HG03565 (cell line): ENCODE measurements around the gene RGS6.
"Not testable (repeated sequence)": the region's sequence is repeated elsewhere in the genome, so short reads cannot be mapped to it uniquely, and the experiment has no call there.

Source experiments
- ATAC-seq: cut with Tn5 transposase; IDR thresholded peaks from one replicate; pipeline ENCODE4 v1.9.1; 2021; ENCODE audit warnings: mild to moderate bottlenecking, moderate library complexity; ENCODE audit not compliant: unreplicated experiment

RGS6 gene

GRCh38 chr14:71932229-71932981 lies at the start of gene RGS6:
Gene RGS6 (plus strand): TSS chr14:71932429.
- ATAC-seq = no peak

- ATAC-seq = no peak
Measured at GRCh38 chr14:71883094-71883493, 49.1 kb upstream of the RGS6 start.

DNA sequence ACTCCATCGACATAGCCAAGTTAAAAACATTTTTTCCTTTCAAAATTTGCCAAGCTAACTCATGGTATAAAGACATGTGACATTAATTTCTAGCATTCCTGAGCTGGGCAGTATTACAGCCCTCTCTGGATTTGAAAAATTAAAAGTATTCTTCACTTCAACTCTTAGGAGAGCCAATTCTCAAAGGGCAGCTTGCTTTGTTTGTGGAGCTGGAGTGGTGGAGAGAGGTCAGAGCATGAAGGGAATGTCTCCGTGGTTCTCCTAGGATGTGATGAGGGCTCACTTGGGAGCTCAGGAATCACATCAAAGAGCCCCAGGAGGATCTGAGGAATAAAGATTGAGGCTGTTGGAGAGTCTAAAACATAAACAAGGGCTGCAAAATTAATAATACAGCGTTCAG lies 46.9 kb upstream of the RGS6 start:
- no peak for ATAC-seq

DNA sequence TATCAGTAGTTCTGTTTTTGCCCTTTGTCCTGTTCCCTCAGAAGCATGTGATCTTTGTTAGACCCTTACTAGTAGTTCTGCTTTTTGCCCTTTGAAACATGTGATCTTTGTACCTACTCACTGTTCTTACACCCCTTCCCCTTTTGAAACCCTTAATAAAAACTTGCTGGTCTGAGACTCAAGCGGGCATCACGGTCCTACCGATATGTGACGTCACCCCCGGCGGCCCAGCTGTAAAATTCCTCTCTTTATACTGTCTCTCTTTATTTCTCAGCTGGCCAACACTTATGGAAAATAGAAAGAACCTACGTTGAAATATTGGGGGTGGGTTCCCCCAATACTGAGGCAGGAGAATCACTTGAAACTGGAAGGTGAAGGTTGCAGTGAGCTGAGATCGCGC lies 44.4 kb upstream of the RGS6 start:
- ATAC-seq = not testable (repeated sequence)

GRCh38 chr14:71890541-71890940 lies 41.7 kb upstream of the RGS6 start:
- ATAC-seq = no peak

DNA sequence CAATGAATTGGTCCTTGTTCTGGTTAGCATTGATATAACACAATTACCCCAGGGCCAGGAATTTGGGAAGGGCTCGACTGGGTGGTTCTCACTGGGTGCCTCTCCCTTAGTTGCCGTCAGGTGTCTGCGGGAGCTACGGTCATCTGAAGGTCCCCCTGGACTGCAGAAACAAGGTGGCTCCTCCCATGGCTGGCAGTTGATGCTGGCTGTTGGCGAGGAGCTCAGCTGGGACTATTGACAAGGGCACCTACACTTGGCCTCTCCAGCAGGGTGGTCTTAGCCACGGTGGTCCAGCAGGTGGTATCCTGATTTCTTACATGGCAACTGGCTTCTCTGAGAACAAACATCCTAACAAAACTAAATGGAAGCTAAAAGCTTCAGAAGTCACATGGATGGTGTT lies 41.0 kb upstream of the RGS6 start:
- no peak for ATAC-seq

DNA sequence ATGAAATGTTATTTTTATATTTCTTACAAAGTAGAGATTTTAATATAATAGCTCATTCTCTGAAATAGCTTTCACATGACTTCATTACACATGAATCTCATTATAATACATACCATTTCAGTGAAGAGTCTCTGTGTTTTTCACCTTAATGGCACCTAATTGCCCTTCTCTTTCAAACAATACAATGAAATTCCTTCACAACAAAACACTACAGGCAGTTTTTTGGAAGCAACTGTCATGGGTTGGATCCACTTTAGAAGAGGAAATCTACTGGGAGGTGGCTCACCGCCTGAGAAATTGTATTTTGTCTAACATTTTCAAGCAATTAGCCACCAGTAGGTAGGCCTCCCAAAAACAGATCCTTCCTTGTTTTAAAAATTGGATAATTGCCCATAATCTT lies 40.3 kb upstream of the RGS6 start:
- no peak for ATAC-seq

DNA sequence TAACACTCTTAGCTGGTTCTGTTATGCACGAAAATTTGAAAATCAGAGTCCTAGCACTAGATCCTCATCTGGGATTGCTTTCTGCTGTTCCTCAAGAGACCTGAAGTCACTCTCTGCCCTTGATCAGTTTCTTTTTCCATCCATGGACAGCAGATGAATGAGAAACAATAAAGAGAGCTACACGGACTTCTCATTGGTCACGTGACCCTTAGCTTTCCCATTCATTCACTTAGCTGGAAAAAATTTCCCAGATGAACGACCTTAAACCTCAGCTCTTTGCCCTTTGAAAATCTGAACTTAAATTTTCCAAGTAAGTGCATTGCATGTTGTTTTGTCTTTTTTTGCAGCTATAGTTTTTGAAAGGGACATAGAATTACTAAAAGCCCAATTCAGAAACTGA lies 27.2 kb upstream of the RGS6 start:
- no peak for ATAC-seq

GRCh38 chr14:71905860-71906259 lies 26.4 kb upstream of the RGS6 start:
- no peak for ATAC-seq

DNA sequence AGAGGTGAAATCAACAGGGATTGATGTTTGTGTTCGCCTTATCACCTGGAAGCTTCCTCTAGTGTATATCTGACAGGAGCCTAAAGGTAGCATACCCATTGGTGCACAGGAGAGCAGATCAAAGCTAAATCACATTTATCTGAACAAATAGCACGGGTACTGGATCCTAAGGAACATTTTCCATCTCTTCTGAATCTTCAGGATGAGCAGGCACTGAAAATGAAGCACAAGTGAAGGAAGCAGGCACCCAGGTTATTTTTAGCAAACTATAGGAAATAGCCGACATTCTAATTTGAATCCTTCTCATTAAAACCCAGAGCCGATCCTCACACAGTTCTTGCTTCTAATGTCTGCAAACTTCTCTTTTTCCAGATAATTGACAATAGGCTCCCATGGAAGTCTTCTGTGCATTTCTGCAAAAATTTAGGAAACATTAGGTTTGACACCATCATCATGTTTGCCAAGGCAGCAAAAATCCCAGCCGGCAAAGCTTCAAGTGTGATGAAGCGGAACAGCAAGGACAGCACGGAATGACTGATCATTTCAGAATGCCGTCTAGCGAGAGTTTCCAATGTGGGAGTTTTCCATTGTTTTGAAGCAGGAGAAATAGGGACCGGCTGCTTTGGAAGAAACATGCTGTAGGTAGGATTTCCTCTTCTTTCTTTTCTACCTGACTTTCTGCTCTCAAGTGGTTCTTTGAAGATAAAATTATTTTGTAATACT lies 24.3 kb upstream of the RGS6 start:
- no peak for ATAC-seq

DNA sequence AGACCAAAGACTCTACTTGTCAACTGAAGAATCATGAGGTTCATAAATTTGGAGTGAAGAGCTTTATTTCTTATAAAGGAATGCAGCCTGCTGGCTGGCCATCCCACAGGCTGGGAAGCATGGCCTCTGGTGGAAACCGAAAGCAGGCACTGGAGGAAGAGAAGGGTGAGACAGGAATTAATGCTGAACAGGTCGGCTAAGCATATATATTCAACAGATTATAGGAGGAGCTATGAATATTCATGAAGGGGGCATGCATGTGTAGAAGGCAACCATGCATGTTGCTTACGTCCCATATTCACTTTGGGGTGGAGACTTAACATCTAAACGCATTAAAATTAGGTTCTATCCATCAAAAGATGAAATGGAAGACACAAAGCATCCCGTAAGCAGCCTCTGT lies 20.6 kb upstream of the RGS6 start:
- ATAC-seq = no peak

GRCh38 chr14:71913342-71913741 lies 18.9 kb upstream of the RGS6 start:
- no peak for ATAC-seq

DNA sequence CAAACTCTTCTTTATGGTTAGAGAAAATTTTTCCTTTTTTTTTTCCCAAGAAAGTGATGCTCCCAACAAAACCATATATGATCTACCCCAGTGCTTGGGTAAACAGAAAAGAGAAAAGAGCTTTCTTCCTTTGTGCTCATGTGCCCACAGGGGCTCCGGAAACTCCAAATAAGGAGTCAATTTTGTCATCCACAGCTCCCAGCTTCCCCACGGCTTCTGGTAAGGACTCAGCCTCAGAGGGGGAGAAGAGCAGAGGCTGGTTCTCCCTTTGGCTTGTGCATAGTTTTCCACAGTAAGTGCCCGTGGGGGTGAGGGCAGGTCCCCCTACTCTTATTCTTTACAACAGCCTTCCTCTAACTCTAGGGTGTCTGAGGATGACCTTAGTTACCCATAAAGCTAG lies 13.3 kb upstream of the RGS6 start:
- no peak for ATAC-seq

- no peak for ATAC-seq
Measured at GRCh38 chr14:71923513-71923912, 8.7 kb upstream of the RGS6 start.

- ATAC-seq = no peak
Measured at GRCh38 chr14:71931492-71932228, 569 bp upstream of the RGS6 start.

DNA sequence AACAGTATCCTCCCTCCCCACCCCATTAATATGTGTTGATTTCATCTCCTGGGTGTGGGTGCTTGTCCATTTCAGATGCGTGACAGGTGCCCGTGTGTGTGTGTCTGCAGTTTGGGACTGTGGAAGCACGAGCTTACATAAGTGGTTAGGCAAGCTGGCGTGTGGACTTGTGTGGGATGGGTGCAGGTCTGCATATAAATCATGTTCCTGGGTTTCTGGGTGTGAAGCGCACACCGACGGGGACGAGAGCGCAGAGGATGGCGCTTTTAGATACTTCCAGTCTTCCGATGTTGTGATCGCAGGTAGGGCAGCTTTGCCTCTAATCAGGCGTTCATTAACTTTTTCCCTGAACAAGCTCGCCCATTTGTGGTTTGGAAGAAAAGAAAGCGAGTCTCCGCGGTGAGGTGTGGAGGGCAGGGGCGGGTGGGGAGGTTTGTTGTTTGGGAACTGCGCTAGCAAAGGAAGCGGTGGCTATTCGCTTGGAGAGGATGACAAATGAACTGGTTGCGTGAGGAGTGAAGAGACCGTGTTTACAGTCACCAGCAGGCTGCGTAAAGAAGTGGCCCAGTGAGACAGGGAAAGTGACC lies 865 bp downstream of the RGS6 start:
- ATAC-seq = no peak

- not testable (repeated sequence) for ATAC-seq
Measured at GRCh38 chr14:71938273-71938672, 6.0 kb downstream of the RGS6 start.

GRCh38 chr14:71939344-71939743 lies 7.1 kb downstream of the RGS6 start:
- ATAC-seq = not testable (repeated sequence)

- not testable (repeated sequence) for ATAC-seq
Measured at GRCh38 chr14:71940500-71940899, 8.3 kb downstream of the RGS6 start.

- ATAC-seq = not testable (repeated sequence)
Measured at GRCh38 chr14:71941616-71942015, 9.4 kb downstream of the RGS6 start.

- ATAC-seq = no peak
Measured at GRCh38 chr14:71942904-71943694, 10.9 kb downstream of the RGS6 start.
